IMR-90 (cell line): Measurements from ENCODE around the gene HEBP1. TPM values are rescaled to one million over a fixed set of nuclear protein-coding genes. Genes with fewer than 3 reads are reported as not detected.

ENCODE experiments used
- ATAC-seq: fragments of 200-7000 bp; cut with Tn5 transposase; 2 replicates; pipeline ENCODE4 v1.9.1; 2020; ENCODE audit warnings: low read depth, mild to moderate bottlenecking, moderate library complexity
- BruUV-seq: library from RNA; stranded (reverse); fragments of 400-500 nt; replicated peaks from 2 replicates; lab custom pipeline; 2021; lab: Mats Ljungman, UMichigan
- CTCF ChIA-PET: fragments of 300-600 bp; formaldehyde crosslinking; extraction: SDS; loops from one replicate; lab custom pipeline; 2021; ENCODE audit warnings: antibody characterized with exemption; lab: Yijun Ruan, JAX
- POLR2A ChIA-PET: fragments of 300-600 bp; sonication (Branson Sonifier 250); formaldehyde crosslinking; loops from one replicate; lab custom pipeline; 2022; ENCODE audit warnings: antibody characterized with exemption; ENCODE audit not compliant: unreplicated experiment; lab: Charles Lee
- DNase-seq: peaks from one replicate; pipeline ENCODE4 v3.0.0; 2013
- H2AFZ ChIP-seq: replicated peaks from 2 replicates; pipeline ENCODE3; 2013; ENCODE audit warnings: low read length, mild to moderate bottlenecking; ENCODE audit not compliant: poor library complexity
- H2AK5ac ChIP-seq: 2 replicates; pipeline ENCODE4 v1.6.1; 2013; ENCODE audit warnings: low read depth, low read length, inconsistent platforms
- H2AK9ac ChIP-seq: replicated peaks from 2 replicates; pipeline ENCODE3; 2013; ENCODE audit warnings: mild to moderate bottlenecking, low read depth, low read length, moderate library complexity; ENCODE audit not compliant: poor library complexity
- H2BK120ac ChIP-seq: 2 replicates; pipeline ENCODE4 v1.6.1; 2013; ENCODE audit warnings: low read depth, low read length, inconsistent platforms
- H2BK15ac ChIP-seq: 3 replicates; pipeline ENCODE4 v1.6.1; 2013; ENCODE audit warnings: low read depth, low read length, inconsistent platforms
- H2BK20ac ChIP-seq: 2 replicates; pipeline ENCODE4 v1.6.1; 2013; ENCODE audit warnings: low read depth, mild to moderate bottlenecking, inconsistent platforms, low read length, moderate library complexity
- H2BK5ac ChIP-seq: 2 replicates; pipeline ENCODE4 v1.6.1; 2013; ENCODE audit warnings: mild to moderate bottlenecking, low read depth, low read length, inconsistent platforms; ENCODE audit not compliant: poor library complexity, severe bottlenecking
- H3K14ac ChIP-seq: replicated peaks from 2 replicates; pipeline ENCODE4 v1.6.1; 2013; ENCODE audit warnings: low read depth, low read length, inconsistent platforms
- H3K18ac ChIP-seq: 2 replicates; pipeline ENCODE4 v1.6.1; 2013; ENCODE audit warnings: low read depth, low read length, control low read depth
- H3K23ac ChIP-seq: 2 replicates; pipeline ENCODE4 v1.6.1; 2013; ENCODE audit warnings: low read depth, low read length, inconsistent platforms
- H3K27ac ChIP-seq: 2 replicates; pipeline ENCODE4 v1.5.1; 2013; ENCODE audit warnings: mild to moderate bottlenecking, control low read depth, low read length; ENCODE audit not compliant: insufficient read depth
- H3K27me3 ChIP-seq: 2 replicates; pipeline ENCODE4 v1.6.1; 2013; ENCODE audit warnings: low read length; ENCODE audit not compliant: control insufficient read depth, insufficient read depth
- H3K36me3 ChIP-seq: 2 replicates; pipeline ENCODE4 v1.6.1; 2013; ENCODE audit warnings: low read length, mixed read lengths; ENCODE audit not compliant: control insufficient read depth, insufficient read depth
- H3K4ac ChIP-seq: 2 replicates; pipeline ENCODE4 v1.6.1; 2013; ENCODE audit warnings: low read depth, low read length, inconsistent platforms
- H3K4me1 ChIP-seq: 2 replicates; pipeline ENCODE4 v1.6.1; 2013; ENCODE audit warnings: low read length, mixed read lengths; ENCODE audit not compliant: control insufficient read depth, insufficient read depth
- H3K4me2 ChIP-seq: 2 replicates; pipeline ENCODE4 v1.6.1; 2013; ENCODE audit warnings: low read depth, mild to moderate bottlenecking, control low read depth, low read length, moderate library complexity
- H3K4me3 ChIP-seq: 2 replicates; pipeline ENCODE4 v1.5.1; 2013; ENCODE audit warnings: low read depth, mild to moderate bottlenecking, control low read depth, low read length, moderate library complexity; ENCODE audit not compliant: insufficient read depth
- H3K56ac ChIP-seq: 2 replicates; pipeline ENCODE4 v1.6.1; 2013; ENCODE audit warnings: low read length, inconsistent platforms; ENCODE audit not compliant: insufficient read depth; ENCODE audit errors: extremely low read depth
- H3K79me1 ChIP-seq, 2 experiments: 2 replicates each; pipeline ENCODE4 v1.6.1; 2013; ENCODE audit warnings: low read length in 2 of 2, inconsistent platforms in 1 of 2, low read depth in 1 of 2
- H3K9ac ChIP-seq: 2 replicates; pipeline ENCODE4 v1.6.1; 2013; ENCODE audit warnings: low read depth, low read length, control low read depth
- H3K9me1 ChIP-seq: 2 replicates; pipeline ENCODE4 v1.6.1; 2013; ENCODE audit warnings: low read length, inconsistent platforms; ENCODE audit not compliant: insufficient read depth
- H3K9me3 ChIP-seq: 2 replicates; pipeline ENCODE4 v1.6.1; 2013; ENCODE audit warnings: low read length; ENCODE audit not compliant: control insufficient read depth, insufficient read depth
- H4K20me1 ChIP-seq: 2 replicates; pipeline ENCODE4 v1.6.1; 2013; ENCODE audit warnings: low read length, inconsistent platforms; ENCODE audit not compliant: insufficient read depth
- H4K5ac ChIP-seq: 2 replicates; pipeline ENCODE4 v1.6.1; 2013; ENCODE audit warnings: mild to moderate bottlenecking, low read depth, low read length, control low read depth
- H4K8ac ChIP-seq, 2 experiments: 2 replicates each; pipeline ENCODE4 v1.6.1; 2013; ENCODE audit warnings: low read depth in 2 of 2, low read length in 2 of 2, control low read depth in 1 of 2, inconsistent platforms in 1 of 2
- H4K91ac ChIP-seq: 2 replicates; pipeline ENCODE4 v1.6.1; 2013; ENCODE audit warnings: low read depth, low read length, inconsistent platforms; ENCODE audit not compliant: insufficient read depth
- CEBPB ChIP-seq: IDR thresholded peaks from 2 replicates; pipeline ENCODE4 v1.6.1; 2012; ENCODE audit warnings: low read depth, low read length, improper control_type of control experiment
- RCOR1 ChIP-seq: IDR thresholded peaks from 2 replicates; pipeline ENCODE4 v1.6.1; 2012; ENCODE audit warnings: mild to moderate bottlenecking, low read length, improper control_type of control experiment; ENCODE audit not compliant: insufficient replicate concordance
- WGBS, 2 experiments: methylation state at CpG; one replicate each; pipeline versions ENCODE4 v1.1.5 to v1.1.7; 2013; ENCODE audit warnings: missing lambda C conversion rate in 2 of 2; ENCODE audit not compliant: insufficient read length in 1 of 2; ENCODE audit errors: extremely low coverage in 2 of 2; 5-methylcytosine and 5-hydroxymethylcytosine counted together
- dilution Hi-C: fragments of 300-500 bp; cut with HindIII; formaldehyde crosslinking; loops from one replicate; pipeline ENCODE4 v1.14.3; 2018; ENCODE audit warnings: low sequenced_read_pairs; ENCODE audit not compliant: unreplicated experiment
- in situ Hi-C: fragments of 300-500 bp; cut with MboI; formaldehyde crosslinking; loops from 3 replicates; pipeline ENCODE4 v1.14.3; 2019; ENCODE audit warnings: low sequenced_read_pairs, inconsistent platforms, mixed read lengths
- intact Hi-C: fragments of 100-400 bp; cut with micrococcal nuclease; formaldehyde crosslinking; loops from 2 replicates; pipeline ENCODE4 v1.10.0; 2022
- polyA plus RNA-seq, 3 experiments: library from polyadenylated mRNA; depleted of rRNA; stranded (reverse); fragments of >200 nt; gene quantifications; 2 replicates each; pipeline ENCODE4 v1.2.3, GENCODE V29; 2012; ENCODE audit warnings: low replicate concordance in 1 of 3
- total RNA-seq: library from RNA; depleted of rRNA; stranded (reverse); fragments of >200 nt; gene quantifications from 2 replicates; pipeline ENCODE4 v1.2.3, GENCODE V29; 2012

HEBP1 gene
- total and polyA plus RNA-seq, 2 of the 4 experiments (the other 2 are of a cell fraction): 18.8 to 49.2 TPM

DNA sequence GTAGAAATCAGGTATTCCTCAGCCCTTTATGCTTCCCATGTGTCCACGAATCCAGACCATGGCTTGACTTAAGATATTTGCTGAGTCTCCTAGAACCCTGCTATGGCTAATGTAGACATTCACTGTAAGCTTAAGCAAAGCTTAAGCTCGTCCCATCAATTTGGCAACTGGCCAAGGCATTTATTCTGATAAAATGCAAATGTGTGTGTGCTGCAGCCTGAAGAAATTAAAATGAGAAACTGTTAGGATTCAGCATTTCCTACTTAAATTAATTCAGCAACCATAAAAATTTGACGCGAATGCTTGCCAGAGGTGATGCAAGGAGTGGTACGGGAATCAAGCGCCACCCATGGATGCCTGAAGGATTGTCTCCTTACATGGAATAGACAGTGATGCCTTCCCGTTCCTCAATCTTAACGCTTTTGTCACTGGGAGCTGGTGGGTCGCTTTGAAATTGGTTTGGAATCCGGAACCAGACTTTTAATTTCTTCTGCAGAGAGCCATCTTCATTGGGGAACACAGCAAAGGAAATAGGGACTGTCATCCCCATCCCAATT, 13.2 kb downstream of the HEBP1 start:
- H3K23ac ChIP-seq: no peak overlapping the region
- peaks cover 10% of the 10 kb centered on the region for H3K4me1 ChIP-seq
- H2BK5ac ChIP-seq: no peak overlapping the region
- DNase-seq (no peak), ATAC-seq (no peak)
- H2BK15ac ChIP-seq: no peak overlapping the region
- no peaks in the 10 kb centered on the region for H3K9me3 ChIP-seq
- TF ChIP-seq CEBPB: no peak
- TF ChIP-seq RCOR1: no peak
- H3K36me3 ChIP-seq: peaks cover 24% of the 10 kb centered on the region
- H3K9me1 ChIP-seq: peaks cover 7% of the 10 kb centered on the region; the same call in 1 of the 2 replicates
- no peak overlapping the region for H3K9ac ChIP-seq
- no peak overlapping the region for H3K14ac ChIP-seq
- H2AFZ ChIP-seq: no peak overlapping the region
- H3K79me1 ChIP-seq: peaks cover 22 to 43% of the 10 kb centered on the region in 2 experiments
- H2AK9ac ChIP-seq: no peak overlapping the region
- no peaks in the 10 kb centered on the region for H3K27me3 ChIP-seq
- intact Hi-C loops (no loop called here), dilution Hi-C loops (no loop called here), in situ Hi-C loops (loop anchor here (10.0 kb wide), 2 partner anchors 152 to 192 kb away; no protein-coding TSS in a partner anchor)
- H4K91ac ChIP-seq: no peak overlapping the region
- H3K56ac ChIP-seq: no peak overlapping the region
- H3K4ac ChIP-seq: no peak overlapping the region
- no peak overlapping the region for H2BK20ac ChIP-seq
- no peak overlapping the region for H3K4me3 ChIP-seq
- ChIA-PET POLR2A (no interaction called here), CTCF (interaction anchor here (0.9 kb wide), 2 partner anchors 11 to 198 kb away, joined by 4 read pairs; no protein-coding TSS in a partner anchor)
- no TSS peak for BruUV-seq
- H4K5ac ChIP-seq: no peak overlapping the region
- H2AK5ac ChIP-seq: no peak overlapping the region
- H4K8ac ChIP-seq: no peak overlapping the region
- H3K4me2 ChIP-seq: no peak overlapping the region
- H3K18ac ChIP-seq: no peak overlapping the region
- no peak overlapping the region for H2BK120ac ChIP-seq
- 100% methylated on average over 7 of the region's 10 CpGs; no CpG with 5 or more reads in 1 of the 2 experiments for WGBS, 2 experiments
- H4K20me1 ChIP-seq: no peaks in the 10 kb centered on the region
- H3K27ac ChIP-seq: no peak overlapping the region
